SH-SY5Y (cell line): ENCODE results near the gene MTERF2.

Source experiments
- GATA2 ChIP-seq: IDR thresholded peaks from 2 replicates; pipeline ENCODE4 v1.6.1; 2011; ENCODE audit warnings: mild to moderate bottlenecking, low read depth, low read length
- GATA3 ChIP-seq: IDR thresholded peaks from 2 replicates; pipeline ENCODE4 v1.6.1; 2011; ENCODE audit warnings: low read depth, mild to moderate bottlenecking, low read length, moderate library complexity

The MTERF2 gene

DNA sequence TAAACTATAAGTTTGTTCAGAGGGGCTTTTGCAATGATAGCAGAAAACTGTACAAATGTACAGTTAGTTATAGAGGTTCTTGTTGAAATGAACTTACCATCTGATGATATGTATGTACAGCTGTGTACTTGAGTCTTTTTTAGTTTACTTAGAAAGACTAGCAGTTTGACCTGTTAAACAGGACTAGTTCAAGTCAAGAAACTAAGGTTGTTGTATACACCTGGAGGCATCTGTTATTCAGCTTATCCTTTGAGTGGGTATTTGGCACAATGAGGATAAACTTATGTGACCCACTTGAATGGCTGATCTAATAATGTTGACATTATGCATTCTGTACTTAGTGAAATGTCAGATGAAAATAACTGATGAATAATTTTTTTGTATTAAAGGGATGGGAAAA is 13.4 kb downstream of the MTERF2 start:
- no peak for TF ChIP-seq GATA3
- TF ChIP-seq GATA2 = no peak

DNA sequence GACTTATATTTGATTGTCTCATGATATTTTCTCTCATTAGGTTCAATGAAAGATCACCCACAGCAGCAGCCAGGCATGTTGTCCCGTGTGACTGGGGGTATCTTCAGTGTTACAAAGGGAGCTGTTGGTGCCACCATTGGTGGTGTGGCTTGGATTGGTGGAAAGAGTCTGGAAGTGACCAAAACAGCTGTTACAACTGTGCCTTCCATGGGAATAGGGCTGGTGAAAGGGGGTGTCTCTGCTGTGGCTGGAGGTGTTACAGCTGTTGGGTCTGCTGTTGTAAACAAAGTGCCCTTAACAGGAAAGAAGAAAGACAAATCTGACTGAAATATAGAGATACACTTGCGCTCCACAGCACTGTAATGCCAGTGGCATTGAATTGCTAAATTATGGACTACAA is 15.9 kb downstream of the MTERF2 start:
- no peak for TF ChIP-seq GATA2
- no peak for TF ChIP-seq GATA3

DNA sequence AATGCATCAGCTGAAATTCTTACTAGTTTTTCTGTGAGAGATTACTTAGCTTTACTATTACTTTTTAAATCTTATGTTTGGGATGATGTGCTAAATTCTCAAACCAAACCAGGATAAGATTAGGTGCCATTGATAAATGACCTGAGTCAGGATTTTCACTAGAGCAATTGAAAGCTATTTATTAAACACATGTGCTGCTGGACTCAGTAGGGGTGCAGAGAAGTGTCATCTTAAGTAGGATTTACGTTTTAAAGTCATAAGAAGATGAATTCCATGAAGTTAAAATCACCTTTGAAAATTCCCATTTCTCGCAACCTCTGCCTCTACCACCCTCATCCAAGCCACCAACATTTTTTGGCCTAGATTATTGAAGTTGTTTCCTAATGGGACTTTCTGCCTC is 22.4 kb downstream of the MTERF2 start:
- TF ChIP-seq GATA3 (no peak), GATA2 (no peak)

DNA sequence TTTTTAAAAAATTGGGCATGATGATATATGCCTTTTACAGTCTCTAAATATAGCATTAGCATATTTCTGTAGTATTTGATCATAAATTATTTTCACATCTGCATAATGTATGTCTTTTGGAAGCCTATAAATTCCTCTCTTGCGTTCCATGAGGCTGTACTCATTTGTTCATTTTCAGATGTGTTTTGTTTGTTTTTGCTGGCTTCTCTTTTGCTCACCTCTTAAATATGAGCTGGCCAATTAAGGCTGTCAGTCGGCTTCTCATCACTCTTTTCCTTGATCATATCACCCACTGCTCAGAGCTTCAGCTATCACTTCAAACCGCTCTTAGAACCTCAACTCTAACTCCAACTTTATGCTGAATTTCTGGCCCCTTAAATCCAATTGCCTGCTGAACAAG is 24.7 kb downstream of the MTERF2 start:
- TF ChIP-seq GATA3 (no peak), GATA2 (no peak)

DNA sequence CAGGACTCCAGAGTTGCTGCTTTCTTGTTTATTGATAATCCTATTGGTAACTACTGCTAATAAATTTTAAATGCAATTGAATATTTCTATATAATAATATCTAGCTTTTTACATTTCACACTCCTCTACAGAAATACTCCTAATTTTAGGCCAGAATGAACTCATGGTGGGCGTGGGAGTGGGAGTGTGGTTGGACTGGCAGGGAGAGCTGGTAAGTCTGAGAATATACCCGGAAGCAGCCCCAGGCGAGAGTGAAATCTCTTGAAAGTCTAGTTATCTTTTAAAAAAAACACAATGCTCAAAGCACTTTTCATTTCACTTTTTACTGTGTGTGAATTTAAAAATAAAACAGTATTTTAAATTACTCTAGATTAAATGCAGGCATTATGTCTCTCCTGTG is 26.5 kb downstream of the MTERF2 start:
- TF ChIP-seq GATA3 = no peak
- TF ChIP-seq GATA2 = no peak

DNA sequence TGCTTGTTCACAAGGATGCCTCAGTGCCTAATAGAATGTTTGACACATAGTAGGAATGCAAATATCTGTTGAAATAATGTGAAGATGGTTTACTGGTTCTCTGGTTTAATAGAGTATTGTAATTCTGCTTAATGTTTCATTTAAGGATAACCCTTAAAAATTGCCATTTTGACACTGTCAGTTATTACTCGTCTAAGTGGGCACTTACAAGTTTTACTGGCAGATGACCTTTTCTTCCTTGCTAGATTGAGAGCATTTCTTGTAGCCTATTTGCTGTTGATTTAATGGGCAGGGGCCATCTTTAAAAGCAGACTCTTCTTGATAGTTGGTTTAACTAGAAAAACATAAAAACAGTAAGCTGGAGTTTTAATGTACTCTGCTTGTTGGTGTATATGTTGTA is 29.4 kb downstream of the MTERF2 start:
- TF ChIP-seq GATA3 = no peak
- no peak for TF ChIP-seq GATA2

DNA sequence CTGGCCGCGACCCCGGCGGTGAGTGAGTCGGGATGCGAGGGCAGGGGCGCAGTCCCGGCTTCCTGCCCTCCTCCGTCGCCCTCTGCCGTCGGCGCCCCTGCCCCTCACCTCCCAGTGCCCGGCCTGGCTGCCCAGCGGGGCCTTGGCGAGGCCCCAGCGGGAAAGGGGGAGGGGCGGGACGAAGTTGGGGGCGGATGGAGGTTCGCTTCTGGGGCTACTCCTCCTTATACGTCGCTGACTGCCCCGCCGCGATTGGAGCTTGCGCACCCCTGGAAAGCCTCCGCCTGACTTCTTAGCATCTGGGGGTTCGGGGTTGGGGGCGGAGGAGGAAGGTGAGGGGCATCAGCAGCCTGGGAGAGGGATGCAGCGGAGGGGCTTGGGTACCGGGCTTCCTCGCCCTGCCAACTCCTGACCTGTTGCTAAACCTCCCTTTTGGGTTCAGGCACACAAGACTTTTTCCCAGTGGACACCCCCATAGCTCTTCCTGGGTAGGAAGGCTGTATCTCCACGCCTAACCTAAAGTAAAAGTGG is 30.8 kb downstream of the MTERF2 start:
- no peak for TF ChIP-seq GATA2
- TF ChIP-seq GATA3 = no peak

DNA sequence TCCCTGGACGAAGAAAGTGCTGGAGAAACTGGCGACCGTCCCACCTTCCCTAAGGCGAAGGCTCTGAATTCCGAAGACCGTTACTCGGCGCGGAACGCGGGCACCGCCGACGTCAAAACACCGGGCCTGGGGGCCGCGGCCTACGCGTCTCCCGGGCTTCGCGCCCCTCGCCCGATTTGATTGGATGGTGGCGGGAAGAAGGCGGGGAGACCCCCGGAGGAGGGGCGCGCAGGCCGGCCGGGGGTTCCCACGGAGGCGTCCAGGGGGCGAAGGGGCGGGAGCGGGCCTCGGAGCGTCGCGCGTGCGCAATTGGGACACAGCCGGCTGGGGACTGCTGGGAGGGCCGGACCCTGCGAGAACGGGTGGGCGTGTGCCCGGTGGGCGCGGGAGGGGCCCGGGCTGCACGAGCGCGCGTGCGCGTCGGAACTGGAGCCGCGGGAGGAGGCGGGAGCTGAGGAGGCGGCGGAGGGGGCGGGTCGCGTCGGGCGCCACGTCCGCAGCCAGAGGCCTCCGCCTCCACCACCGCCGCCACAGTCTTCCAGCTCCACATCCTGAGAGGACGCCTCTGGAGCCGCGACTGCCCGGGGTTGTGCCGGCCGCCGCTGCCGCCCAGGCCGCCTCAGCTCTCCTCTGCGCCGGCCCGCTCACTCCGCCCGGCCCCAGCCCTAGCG is 31.4 kb downstream of the MTERF2 start, which contains the start of gene TMEM263:
Gene TMEM263, plus strand, starts transcription at position 531 of the 671 bp plus-strand sequence. CDS start 11,210 bp downstream, outside the sequence.
- TF ChIP-seq GATA3 = no peak
- no peak for TF ChIP-seq GATA2

DNA sequence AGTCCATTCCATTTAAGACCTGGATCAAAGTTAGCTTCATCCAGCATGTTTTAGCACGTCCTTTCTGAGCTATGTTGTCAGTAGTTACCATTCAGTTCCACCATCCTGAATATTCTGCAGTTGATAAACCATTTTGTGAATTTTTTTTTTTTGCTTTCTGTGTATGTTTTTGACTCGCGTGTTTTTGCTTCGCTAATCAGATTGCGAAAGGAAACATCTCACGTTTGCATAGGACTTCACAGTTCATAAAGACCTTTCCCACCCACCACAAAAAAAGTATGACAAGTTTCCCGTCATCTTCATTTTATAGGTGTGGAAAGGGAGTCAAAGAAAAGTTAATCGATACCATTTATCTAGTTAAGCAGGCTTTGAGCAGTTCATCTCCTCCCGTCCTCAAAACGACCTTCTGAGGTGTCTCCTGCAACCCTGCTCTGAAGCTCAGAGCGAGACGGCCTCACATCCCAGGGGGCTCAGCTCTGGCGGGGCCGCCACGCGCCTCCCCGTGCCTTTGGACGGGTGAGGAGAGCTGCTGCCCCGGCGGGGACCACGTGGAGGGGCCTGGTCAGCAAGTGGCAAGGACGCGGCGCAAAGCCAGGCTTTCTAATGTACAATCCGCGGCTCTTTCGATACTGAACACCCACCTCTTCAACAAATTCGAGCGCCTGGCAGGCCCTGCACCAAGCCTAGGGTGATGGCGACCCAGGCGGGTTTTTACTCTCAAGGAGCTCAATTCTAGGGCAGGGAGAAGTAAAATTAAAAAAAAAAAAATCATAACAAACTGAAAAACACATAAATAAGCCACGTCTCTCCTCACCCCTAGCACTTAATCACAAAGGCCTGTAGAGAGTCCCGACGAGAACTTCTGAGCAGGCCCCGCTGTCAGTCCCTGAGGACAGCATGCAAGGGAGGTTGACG is 32.2 kb downstream of the MTERF2 start:
- TF ChIP-seq GATA2 = no peak
- no peak for TF ChIP-seq GATA3

DNA sequence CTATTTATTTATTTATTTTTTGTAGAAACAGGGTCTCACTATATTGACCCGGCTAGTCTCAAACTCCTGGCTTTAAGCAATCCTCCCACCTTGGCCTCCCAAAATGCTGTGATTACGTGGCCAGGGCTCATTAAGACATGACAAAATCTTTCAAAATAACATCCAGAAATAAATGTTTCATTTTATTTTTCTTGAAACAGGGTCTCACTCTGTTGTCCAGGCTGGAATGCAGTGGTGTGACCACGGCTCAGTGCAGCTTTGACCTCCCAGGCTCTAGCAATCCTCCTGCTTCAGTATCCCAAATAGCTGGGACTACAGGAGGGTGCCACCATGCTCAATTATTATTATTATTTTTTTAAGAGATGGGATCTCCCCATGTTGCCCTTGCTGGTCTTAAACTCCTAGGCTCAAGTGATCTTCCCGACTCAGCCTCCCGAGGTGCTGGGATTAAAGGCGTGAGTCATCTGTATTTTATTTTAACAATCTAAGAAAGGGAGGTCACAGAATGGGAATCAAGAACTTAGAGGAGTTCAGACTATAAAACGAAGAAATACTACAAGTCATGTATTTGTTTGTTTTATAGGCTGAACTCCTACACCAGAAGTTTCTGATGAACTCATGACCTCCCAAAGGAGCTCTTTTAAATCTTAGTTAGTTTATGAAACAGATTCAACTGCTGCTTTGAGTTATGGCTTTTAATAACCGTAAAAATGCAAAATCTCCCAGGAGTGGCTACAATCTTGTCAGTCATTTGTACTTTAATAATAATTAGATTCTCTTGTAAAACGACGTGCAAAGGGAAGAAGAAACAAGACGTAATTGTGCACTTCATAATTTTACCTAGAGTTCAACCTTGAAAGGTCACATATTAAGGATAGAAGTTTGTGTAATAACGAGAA is 33.3 kb downstream of the MTERF2 start:
- TF ChIP-seq GATA2 (no peak), GATA3 (no peak)

DNA sequence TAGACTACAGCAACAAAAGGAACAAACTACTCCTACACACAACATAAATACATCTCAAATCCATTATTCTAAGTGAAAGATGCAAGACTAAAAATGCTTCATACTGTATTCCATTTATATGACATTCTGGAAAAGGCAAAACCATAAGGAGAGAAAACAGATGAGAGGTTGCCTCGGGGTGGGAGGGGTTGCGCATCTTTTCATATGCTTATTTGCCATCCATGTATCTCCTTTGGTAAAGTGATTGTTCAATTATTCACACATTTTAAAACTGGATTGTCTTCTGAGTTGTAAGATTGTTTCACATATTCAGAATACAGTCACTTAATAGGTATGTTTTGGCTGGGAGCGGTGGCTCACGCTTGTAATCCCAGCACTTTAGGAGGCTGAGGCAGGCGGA is 36.4 kb downstream of the MTERF2 start:
- TF ChIP-seq GATA2 (no peak), GATA3 (no peak)

DNA sequence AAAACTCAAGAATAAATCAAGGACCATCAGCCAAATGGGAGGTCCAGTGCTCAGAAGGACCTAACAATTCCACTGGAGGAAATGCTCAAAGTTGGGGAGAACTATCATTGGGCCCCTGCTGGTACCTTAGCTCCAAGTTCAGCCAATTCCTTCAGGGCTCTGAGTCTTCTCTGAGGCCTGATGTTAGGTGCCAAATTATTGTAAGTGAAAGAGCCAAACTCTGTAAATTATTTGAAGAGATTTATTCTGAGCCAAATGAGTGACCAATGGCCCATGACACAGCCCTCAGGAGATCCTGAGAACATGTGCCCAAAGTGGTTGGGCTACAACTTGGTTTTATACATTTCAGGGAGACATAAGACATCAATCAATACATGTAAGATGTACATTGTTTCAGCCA is 39.5 kb downstream of the MTERF2 start:
- no peak for TF ChIP-seq GATA3
- no peak for TF ChIP-seq GATA2

DNA sequence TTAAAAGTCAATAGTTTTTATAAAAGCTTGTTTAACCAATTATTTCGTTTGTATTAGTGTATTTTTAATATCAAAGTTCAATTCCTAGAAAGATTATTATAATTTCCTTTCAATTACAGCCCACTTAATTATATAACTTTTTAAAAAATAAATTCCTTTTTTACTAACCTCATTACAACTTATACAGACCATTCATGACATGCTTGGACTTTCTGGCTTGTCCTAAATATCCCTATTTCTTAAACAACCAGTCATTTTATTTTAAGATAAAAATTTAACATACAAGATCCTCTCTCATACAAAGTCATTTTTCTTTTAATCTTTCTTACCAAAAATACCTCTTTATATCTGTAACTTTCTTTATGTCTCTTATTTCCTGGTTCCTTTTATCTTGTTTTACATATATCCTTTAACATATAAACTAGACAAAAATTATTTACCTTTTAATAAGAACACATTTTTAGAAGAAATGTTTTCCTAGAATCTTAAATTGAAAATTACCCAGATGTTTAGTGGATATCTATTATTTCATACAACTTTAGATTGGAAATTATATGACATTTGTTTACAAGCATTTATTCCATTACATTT is 41.6 kb downstream of the MTERF2 start:
- TF ChIP-seq GATA3 = no peak
- TF ChIP-seq GATA2 = no peak
